ENCODE data around the gene MAPK12. TPM values are rescaled to one million over a fixed set of nuclear protein-coding genes. Genes with fewer than 3 reads are reported as not detected.

Gene MAPK12
- total and polyA plus RNA-seq, 4 donors, result 0.83 to 2.8 (median 1.9) TPM

DNA sequence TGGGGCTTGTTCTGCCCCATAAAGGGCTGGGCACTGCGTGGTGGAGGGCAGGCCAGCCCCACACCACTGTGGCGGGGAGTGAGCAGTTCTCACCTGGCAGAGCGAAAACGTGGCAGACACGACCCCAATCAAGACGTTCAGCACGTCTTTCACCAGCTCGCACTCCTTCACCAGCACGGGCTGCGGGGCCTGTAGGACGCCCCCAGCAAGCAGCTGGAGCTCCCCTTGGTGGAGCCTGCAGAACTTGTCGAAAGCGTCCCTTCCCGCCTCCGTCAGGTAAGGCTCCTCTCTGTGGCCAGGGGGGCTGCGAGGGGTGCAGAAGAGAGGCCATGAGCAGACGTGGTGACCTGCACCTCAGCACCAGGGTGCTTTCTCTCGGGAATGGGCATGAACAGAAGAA, 28.3 kb downstream of the MAPK12 start:
- H3K4me1 ChIP-seq (ENCODE audit: control insufficient read depth in 4 of 4, insufficient read depth in 4 of 4, low read length in 3 of 4), result peaks cover 0 to 5% (median under 1%) of the 10 kb centered on the region in 4 donors
- no peak for DNase-seq (ENCODE audit: low spot score)
- H3K9ac ChIP-seq (ENCODE audit: low read depth in 1 of 2, low read length in 2 of 2), result no peak overlapping the region
- no peaks in the 10 kb centered on the region for H3K9me3 ChIP-seq (ENCODE audit: control insufficient read depth in 4 of 4, low read length in 3 of 4)
- H3K36me3 ChIP-seq (ENCODE audit: control insufficient read depth in 4 of 4, insufficient read depth in 3 of 4, low read depth in 1 of 4, low read length in 3 of 4), result peaks cover 5 to 28% (median 7%) of the 10 kb centered on the region in 4 donors
- TF ChIP-seq, protein P1, sequence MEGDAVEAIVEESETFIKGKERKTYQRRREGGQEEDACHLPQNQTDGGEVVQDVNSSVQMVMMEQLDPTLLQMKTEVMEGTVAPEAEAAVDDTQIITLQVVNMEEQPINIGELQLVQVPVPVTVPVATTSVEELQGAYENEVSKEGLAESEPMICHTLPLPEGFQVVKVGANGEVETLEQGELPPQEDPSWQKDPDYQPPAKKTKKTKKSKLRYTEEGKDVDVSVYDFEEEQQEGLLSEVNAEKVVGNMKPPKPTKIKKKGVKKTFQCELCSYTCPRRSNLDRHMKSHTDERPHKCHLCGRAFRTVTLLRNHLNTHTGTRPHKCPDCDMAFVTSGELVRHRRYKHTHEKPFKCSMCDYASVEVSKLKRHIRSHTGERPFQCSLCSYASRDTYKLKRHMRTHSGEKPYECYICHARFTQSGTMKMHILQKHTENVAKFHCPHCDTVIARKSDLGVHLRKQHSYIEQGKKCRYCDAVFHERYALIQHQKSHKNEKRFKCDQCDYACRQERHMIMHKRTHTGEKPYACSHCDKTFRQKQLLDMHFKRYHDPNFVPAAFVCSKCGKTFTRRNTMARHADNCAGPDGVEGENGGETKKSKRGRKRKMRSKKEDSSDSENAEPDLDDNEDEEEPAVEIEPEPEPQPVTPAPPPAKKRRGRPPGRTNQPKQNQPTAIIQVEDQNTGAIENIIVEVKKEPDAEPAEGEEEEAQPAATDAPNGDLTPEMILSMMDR (IDR thresholded peaks at IDR 0.05; ENCODE audit: low read depth, low read length, missing input control), result no peak
- TF ChIP-seq, protein P2, sequence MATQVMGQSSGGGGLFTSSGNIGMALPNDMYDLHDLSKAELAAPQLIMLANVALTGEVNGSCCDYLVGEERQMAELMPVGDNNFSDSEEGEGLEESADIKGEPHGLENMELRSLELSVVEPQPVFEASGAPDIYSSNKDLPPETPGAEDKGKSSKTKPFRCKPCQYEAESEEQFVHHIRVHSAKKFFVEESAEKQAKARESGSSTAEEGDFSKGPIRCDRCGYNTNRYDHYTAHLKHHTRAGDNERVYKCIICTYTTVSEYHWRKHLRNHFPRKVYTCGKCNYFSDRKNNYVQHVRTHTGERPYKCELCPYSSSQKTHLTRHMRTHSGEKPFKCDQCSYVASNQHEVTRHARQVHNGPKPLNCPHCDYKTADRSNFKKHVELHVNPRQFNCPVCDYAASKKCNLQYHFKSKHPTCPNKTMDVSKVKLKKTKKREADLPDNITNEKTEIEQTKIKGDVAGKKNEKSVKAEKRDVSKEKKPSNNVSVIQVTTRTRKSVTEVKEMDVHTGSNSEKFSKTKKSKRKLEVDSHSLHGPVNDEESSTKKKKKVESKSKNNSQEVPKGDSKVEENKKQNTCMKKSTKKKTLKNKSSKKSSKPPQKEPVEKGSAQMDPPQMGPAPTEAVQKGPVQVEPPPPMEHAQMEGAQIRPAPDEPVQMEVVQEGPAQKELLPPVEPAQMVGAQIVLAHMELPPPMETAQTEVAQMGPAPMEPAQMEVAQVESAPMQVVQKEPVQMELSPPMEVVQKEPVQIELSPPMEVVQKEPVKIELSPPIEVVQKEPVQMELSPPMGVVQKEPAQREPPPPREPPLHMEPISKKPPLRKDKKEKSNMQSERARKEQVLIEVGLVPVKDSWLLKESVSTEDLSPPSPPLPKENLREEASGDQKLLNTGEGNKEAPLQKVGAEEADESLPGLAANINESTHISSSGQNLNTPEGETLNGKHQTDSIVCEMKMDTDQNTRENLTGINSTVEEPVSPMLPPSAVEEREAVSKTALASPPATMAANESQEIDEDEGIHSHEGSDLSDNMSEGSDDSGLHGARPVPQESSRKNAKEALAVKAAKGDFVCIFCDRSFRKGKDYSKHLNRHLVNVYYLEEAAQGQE (IDR thresholded peaks at IDR 0.05), result no peak
- TF ChIP-seq EGR1 (IDR thresholded peaks at IDR 0.05; ENCODE audit: low read depth in 2 of 2), result no peak
- no peak for TF ChIP-seq GABPA (IDR thresholded peaks at IDR 0.05 in 1 of 2, conservative IDR thresholded peaks at IDR 0.05 in 1 of 2)
- no peak for TF ChIP-seq ZBTB33 (IDR thresholded peaks at IDR 0.05)
- TF ChIP-seq FOXA2 (IDR thresholded peaks at IDR 0.05), result no peak
- TF ChIP-seq RXRA (IDR thresholded peaks at IDR 0.05), result no peak
- TF ChIP-seq MAX (IDR thresholded peaks at IDR 0.05), result no peak
- TF ChIP-seq NR2F2 (IDR thresholded peaks at IDR 0.05), result no peak
- no peak for TF ChIP-seq SP1 (IDR thresholded peaks at IDR 0.05)
- no peak for TF ChIP-seq TAF1 (conservative IDR thresholded peaks at IDR 0.05)
- TF ChIP-seq YY1 (IDR thresholded peaks at IDR 0.05), result no peak
- H3K4me3 ChIP-seq (ENCODE audit: low read depth in 1 of 3, low read length in 3 of 3), result no peak overlapping the region
- H3K27ac ChIP-seq (ENCODE audit: low read depth in 1 of 2, low read length in 2 of 2), result no peak overlapping the region
- H3K27me3 ChIP-seq (ENCODE audit: control insufficient read depth in 4 of 4, insufficient read depth in 4 of 4, low read length in 3 of 4), result no peaks in the 10 kb centered on the region
- WGBS, result 95% methylated on average over 18 of the region's 18 CpGs

- Histone ChIP-seq H3K27ac (ENCODE audit: low read depth in 1 of 2, low read length in 2 of 2) (no peak overlapping the region), H3K36me3 (ENCODE audit: control insufficient read depth in 4 of 4, insufficient read depth in 3 of 4, low read depth in 1 of 4, low read length in 3 of 4) (peaks cover 5 to 32% (median 8%) of the 10 kb centered on the region in 4 donors), H3K9me3 (ENCODE audit: control insufficient read depth in 4 of 4, low read length in 3 of 4) (no peaks in the 10 kb centered on the region), H3K4me3 (ENCODE audit: low read depth in 1 of 3, low read length in 3 of 3) (no peak overlapping the region), H3K27me3 (ENCODE audit: control insufficient read depth in 4 of 4, insufficient read depth in 4 of 4, low read length in 3 of 4) (no peaks in the 10 kb centered on the region), H3K9ac (ENCODE audit: low read depth in 1 of 2, low read length in 2 of 2) (no peak overlapping the region), H3K4me1 (ENCODE audit: control insufficient read depth in 4 of 4, insufficient read depth in 4 of 4, low read length in 3 of 4) (peaks cover 0 to 5% (median under 1%) of the 10 kb centered on the region in 4 donors)
- DNase-seq (ENCODE audit: low spot score), result no peak
- WGBS, result 95% methylated on average over 20 of the region's 20 CpGs
- no peak for TF ChIP-seq HNF4A (conservative IDR thresholded peaks at IDR 0.05)
- TF ChIP-seq JUND (IDR thresholded peaks at IDR 0.05), result no peak
- no peak for TF ChIP-seq FOXA2 (IDR thresholded peaks at IDR 0.05)
- TF ChIP-seq, protein P1 (IDR thresholded peaks at IDR 0.05; ENCODE audit: low read depth, low read length, missing input control), result no peak
Observed at GRCh38 chr22:50232481-50233151, 28.9 kb downstream of the MAPK12 start.

Measured in liver (tissue), 9 donors.